GM18909 (cell line): ENCODE results near the gene APPBP2.
"Not testable (repeated sequence)": the region's sequence is repeated elsewhere in the genome, so short reads cannot be mapped to it uniquely, and the experiment has no call there.

Source experiments
- ATAC-seq: cut with Tn5 transposase; IDR thresholded peaks from one replicate; pipeline ENCODE4 v1.9.1; 2021; ENCODE audit warnings: mild to moderate bottlenecking; ENCODE audit not compliant: unreplicated experiment, poor library complexity

The APPBP2 gene

DNA sequence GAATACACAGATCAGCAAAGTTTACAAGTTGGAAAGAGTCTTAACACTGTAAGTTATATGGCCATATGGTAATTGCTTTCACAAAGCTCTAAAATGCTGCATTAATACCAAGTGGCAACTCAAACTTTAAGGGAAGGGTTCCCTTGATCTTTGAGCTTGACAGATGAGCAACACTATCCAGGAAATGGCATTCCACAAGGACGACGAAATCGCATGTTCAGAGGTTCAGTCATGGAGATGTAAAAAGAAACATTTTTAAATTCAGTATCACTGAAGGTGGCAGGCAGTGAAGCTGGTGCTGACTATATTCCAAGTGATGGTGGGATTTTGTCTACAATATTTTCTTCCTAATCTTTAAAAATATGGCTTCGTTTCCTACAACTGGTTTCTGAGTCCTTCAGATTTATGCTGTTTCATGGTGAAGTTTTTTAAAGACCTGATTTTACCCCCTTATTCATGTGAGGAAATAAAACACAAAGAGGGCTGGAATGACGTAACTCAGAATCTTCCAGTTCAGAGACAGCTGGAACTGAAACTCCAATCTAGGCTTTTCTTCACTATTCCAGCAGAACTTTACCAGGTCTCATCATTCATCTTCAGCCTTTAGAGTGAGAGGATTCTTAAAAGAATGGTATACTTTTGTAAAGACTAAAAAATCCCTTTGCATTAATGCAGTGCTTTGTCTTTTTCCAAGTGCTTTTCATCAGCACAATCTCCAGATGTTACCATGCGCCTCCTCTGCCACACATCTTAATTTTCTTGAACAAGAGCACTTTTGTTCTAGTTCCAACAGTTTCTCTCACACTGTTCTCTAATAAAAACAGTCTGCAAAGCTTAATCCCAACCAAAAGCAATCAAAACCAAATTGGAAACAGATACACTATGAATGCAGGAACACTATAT is 83.5 kb downstream of the APPBP2 start:
- no peak for ATAC-seq

DNA sequence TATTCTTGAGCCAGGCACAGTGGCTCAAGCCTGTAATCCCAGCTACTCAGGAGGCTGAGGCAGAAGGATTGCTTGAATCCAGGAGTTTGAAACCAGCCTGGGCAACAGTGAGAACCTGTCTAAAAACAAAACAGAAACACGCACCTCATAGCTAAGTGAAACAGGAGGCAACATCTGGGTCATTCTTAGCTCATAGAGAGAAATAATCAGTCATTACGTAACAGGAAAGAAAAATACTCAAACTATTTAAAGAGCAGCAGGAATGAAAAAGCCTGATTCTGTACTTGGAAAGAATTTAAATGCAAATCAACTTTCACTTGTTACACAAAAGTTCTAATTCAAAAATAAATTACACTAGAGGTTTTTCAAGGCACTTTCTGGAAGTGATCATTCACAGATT is 86.5 kb downstream of the APPBP2 start:
- no peak for ATAC-seq

DNA sequence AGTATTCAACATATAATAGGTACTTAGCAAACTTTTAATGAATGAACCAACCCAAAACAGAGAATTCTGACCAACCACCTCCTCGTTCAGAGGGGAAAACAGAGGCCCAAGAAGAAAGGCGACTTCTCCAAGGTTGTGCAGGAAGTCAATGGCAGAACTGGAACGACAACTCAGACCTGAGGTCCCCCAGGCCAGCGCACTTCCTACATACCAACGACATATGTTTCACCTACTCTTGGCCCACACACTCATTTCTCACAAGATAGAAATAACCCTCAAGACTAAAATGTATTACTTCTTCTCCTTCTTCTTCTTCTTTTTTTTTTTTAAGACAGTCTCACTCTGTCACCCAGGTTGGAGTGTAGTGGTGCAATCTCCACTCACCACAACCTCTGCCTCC is 89.4 kb downstream of the APPBP2 start:
- ATAC-seq, result no peak

DNA sequence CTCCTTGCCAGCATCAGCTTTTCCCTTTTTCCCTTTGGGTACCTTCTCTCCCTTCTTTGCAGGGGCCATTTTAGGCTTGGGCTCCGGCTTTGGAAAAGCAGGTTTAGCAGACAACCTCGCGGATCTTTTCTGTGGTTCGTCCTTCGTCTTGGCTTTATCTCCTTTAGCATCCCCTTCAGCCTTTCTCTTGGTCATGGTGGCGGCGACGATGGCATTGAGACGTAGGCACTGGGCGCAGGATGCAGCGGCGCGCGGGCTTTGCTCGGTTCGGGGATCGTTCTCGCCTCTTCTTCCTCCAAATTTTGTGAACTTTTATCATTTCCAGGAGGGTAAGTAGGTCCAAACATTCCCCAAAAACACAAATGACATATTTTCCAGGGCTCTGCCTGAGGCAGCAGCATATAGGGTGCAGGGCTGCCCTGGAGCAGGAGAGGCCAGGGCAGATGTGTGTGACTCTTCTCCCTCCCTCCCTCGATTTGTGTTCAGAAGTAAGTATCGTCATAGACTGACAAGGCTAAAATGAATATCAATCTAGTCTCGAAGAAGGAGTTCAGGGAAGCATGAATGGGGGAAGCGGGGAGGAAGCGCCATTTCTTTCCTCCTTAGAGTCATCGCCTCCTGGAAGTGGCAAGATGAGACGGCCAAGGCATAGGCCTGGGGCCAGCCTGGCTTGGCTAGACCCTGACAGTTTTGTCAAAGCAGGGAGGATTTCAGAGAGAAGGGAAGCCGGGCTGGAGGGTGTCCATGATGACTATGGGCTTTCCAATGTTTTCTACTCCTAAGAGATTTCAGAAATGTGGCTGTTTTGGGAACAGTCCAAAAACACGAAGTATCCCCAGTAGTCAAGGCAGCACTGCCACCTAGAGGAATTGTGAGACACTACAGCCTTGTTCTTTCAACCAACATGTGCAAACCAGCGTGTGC is 90.5 kb downstream of the APPBP2 start:
- ATAC-seq, result no peak

DNA sequence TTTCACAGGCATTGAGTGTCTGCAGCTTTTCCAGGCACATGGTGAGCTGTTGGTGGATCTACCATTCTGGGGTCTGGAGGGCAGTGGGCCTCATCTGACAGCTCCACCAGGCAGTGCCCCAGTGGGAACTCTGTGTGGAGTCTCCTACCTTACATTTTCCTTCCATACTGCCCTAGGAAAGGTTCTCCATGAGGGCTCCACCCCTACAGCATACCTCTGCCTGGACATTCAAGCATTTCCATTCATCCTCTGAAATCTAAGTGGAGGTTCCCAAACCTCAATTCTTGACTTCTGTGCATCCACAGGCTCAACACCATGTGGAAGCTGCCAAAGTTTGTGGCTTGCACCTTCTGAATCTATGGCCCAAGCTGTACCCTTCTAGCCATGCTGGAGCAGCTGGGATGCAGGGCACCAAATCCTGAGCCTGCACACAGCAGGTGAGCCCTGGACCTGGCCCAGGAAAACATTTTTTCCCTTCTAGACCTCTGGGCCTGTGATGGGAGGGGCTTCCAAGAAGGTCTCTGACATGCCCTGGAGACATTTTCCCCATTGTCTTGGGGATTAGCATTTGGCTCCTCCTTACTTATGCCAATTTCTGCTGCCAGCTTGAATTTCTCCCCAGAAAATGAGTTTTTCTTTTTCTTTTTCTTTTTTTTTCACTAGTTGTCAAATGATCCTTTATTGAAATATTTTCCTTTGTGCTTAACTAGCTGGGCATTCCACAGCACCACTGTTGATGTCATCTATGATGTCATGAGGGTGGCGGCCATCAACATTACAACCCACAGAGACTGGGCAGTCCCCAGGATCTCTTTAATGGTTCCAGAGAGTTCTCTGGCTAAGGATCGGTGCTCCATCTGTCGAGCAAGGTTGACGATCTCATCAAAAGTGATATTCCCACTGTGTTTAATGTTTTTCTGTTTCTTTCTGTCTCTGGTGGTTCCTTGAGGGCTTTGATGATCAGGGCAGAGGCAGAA is 92.7 kb downstream of the APPBP2 start:
- not testable (repeated sequence) for ATAC-seq

DNA sequence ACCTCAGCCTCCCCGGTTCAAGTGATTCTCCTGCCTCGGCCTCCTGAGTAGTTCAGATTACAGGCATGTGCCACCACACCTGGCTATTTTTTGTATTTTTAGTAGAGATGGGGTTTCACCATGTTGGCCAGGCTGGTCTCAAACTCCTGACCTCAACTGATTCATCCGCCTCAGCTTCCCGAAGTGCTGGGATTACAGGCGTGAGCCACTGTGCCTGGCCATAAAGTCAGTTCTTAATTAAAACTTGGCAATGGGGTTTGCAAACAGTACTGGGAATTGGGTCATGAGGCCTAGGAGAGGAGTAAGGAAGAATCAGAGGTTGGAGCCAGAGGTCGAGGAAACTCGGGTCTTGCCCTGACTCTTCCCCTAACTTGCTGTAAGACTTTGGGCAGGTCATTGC is 95.5 kb downstream of the APPBP2 start:
- not testable (repeated sequence) for ATAC-seq

DNA sequence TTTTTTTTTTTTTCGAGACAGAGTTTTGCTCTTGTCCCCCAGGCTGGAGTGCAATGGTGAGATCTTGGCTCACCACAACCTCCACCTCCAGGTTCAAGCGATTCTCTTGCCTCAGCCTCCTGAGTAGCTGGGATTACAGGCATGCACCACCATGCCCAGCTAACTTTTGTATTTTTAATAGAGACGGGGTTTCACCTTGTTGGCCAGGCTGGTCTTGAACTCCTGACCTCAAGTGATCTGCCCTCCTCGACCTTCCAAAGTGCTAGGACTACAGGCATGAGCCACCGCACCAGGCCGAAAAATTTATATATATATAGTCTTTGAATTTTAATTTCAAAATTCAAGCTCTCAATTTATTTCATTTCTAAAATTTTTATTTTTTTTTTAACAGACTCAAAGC is 97.6 kb downstream of the APPBP2 start:
- ATAC-seq, result not testable (repeated sequence)

DNA sequence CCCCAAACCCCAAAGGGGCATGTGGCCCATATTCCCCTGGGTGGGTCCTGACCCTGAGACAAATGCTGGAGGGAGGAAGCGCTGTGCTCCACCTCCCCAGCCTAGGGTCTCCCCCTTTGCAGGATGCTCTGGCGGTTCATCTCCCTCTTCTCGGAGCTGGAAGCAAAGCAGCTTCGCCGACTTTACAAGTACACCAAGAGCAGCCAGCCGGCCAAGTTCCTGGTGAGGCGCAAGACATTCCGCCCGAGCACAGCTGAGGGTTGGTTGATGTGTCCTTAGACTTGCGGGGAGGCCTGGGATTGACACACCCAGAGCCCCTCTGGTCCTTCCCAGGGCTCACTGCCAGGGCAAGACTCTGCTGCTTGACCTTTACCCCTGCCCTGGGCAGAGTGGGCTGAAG is 99.4 kb downstream of the APPBP2 start:
- ATAC-seq, result no peak

DNA sequence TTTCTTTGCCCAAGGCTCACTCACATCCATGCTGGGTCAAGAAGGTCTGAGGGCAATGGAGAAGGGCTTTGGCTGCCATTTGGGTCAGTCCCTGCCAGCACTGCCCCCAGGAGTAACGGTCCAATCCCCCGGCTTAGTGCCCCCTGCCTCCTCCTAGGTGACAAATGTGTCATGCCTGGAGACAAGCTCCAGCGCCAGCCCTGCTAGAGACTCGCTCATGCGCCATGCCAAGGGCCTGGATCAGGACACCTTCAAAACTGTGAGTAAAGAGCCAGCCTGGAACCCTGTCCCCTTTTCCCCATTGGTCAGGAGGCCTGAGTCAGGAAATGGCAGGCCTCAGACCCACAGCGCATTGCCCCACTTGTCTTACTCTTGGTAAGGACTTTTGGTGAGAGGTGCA is 100.4 kb downstream of the APPBP2 start:
- ATAC-seq, result no peak

DNA sequence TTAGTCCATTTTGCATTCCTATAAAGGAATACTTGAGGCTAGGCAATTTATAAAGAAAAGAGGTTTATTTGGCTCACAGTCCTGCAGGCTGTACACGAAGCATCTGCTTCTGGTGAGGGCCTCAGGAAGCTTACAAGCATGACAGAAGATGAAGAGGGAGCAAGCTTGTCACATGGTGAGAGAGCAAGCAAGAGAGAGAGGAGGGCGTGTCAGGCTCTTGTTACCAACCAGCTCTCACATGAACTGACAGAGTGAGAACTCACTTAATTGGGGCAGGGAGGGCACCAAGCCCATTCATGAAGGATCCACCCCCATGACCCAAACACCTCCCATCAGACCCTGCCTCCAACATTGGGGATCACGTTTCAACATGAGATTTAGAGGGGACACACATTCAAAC is 102.2 kb downstream of the APPBP2 start:
- ATAC-seq, result no peak

DNA sequence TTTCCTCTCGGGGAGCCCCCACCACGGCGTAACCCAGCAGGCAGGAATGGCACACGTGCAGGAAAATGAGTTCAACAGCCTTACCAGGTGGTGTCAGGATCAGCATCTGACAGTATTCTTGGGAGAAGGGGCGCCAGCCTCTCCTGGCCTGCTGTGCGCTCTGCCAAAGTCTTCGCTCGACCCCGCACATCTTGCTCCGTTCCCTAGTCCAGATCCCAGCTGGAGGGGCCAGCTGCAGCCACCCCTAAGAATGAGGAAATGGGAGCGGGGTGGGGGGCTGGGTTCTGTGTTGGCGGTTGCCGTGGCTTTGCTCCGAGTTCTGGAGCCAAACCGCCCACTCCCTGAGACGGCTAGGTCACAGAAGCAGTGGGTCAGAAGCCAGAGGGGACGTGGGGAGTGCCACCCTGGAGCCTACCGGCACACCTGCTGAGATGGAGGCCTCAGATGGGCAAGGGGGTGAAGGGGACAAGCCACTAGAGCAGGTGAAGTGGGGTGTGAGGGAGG is 103.8 kb downstream of the APPBP2 start, which contains the start of gene CHCT1:
CHCT1 (plus strand) TSS at position 328 of the 504 bp plus-strand sequence; CDS start at position 432, 104 bp downstream.
- ATAC-seq, result no peak

DNA sequence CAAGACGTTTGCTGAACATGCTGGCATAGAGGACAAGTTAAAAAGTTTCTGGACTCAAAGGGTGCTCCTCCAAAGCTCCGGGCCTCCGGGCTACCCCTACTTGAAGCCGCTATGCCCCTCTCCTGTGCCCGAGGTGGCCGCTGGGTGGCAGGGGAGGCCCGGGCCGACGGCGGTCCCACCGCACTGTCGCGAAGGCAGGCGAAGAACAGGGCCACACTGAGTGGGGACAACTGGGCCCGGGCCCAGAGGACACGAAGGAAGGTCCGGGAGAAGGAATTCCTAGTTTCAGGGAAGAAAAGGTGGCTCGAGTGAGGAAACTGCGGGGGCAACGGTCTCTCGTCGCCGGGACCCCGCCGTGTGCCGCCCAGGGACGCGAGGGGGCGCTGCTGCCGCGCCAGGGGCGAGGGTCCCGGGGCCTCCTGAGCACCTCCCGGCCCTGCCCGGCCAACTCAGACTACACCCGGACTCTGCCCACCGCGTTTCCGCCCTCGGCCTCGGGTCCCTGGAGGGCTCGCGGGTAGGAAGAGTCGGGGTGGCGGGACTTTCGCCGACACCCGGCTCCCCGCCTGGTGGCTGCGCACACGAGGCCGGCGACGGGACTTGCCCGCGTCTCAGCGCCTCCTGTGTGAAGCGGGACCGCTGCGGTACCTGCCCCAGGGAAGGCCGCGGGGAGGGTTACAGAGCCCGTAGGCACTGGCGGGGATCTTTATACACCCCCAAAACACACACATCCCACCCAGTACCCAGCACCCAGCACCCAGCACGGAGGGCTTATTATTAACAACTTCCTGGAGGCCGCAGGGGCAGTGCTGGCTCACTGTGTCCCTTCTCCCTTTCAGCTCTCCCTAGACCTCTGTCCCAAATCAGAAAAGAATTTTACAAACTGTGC is 104.5 kb downstream of the APPBP2 start:
- peak; percentile 92 for ATAC-seq

DNA sequence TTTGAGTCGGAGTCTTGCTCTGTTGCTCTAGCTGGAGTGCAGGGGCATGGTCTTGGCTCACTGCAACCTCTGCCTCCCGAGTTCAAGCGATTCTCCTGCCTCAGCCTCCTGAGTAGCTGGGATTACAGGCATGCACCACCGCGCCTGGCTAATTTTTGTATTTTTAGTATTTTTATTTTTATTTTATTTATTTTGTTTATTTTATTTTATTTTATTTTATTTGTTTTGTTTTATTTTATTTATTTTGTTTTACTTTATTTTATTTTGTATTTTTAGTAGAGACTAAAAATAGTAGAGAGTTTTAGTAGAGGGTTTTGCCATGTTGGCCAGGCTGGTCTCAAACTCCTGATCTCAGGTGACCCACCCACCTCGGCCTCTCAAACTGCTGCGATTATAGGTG is 106.2 kb downstream of the APPBP2 start:
- not testable (repeated sequence) for ATAC-seq

DNA sequence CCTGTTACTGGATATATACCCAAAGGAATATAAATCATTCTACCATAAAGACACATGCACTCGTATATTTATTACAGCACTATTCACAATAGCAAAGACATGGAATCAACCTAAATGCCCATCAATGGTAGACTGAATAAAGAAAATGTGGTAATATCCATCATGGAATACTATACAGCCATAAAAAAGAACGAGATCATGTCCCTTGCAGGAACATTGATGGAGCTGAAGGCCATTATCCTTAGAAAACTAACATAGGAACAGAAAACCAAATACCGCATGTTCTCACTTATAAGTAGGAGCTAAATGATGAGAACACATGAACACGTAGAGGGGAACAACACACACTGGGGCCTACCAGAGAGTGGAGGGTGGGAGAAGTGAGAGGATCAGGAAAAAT is 107.0 kb downstream of the APPBP2 start:
- ATAC-seq, result not testable (repeated sequence)

DNA sequence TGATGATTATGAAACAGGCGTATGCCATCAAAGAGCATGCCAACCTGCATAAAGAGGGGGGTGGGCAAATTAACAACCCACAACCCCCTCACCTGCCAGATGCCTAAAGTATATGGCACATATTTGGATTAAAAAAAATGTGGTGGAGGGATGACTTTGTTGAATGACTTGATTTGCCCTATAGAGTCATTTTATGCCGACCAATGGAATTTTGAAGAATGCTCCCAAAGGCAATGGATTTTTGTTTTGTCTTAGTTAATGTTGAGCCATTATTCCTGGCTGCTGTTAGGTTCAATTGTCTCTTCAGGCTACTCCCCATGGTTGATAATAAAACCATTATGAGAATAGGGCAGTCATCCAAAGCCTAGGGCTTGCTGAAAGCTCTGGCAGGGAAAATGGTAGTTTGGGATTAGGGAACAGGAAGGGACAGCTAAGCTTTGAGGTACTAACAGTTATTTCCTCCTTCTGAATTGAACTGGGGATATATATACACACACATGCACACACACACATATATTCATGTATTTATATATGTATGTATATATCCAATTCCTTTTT is 109.6 kb downstream of the APPBP2 start:
- ATAC-seq, result no peak

DNA sequence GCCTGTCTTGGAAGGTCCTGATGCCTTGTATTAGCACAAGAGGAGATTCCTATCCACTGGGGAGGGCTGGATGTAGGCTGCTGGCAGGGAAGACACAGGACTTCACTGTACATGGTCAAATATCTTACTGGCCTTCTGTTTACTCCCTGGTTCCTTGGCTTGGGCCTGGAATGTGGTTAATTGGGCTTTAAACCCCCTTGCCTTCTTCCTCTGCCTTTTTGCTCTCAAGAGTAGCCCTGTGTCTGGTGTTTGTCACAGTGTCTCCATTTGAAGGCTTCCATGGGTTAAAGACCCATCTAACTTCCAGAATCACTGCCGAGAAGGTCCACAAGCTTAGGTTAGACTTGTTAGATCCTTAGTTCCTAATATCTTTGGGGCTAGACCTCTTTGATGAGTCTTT is 110.9 kb downstream of the APPBP2 start:
- no peak for ATAC-seq

DNA sequence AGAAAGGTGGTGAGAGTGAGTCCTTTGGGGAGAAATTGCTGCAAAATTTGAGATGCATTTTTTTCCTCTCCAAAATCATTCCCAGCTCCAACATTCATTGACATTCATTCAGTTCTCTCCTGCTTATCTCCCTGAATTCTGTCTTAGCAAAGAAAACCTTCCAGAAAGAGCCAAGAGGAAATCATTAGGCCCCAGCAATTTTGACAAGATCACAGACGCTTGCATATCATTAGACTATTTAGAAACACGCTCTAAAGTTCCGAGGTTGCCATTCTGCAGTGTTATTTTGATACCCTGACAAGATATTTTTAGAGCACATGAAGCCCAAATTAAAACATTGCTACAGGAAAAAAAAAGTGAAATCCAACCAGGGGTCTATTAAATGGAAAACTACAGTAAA is 113.3 kb downstream of the APPBP2 start:
- no peak for ATAC-seq

DNA sequence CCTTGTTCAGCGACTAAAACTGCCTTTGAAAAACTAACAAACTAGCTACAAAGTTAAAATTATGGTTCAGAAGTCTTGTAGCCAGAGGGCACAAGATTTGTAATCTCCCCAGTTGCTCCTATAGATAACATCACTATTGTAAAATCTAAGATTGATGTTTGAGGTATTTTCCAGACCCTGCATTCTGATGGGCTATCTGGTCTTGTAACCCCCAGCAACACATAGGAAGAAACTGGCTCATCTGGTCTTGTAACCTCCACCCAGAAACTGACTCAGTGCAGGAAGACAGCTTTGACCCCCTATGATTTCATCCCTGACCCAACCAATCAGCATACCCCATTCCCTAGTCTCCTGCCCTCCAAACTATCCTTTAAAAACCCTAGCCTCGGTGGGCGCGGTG is 116.0 kb downstream of the APPBP2 start:
- ATAC-seq, result no peak
